GM10248 (cell line): ENCODE results near the gene LANCL1.

Experiments used
- CTCF ChIA-PET: fragments of 300-600 bp; sonication (Branson Sonifier 250); formaldehyde crosslinking; extraction: SDS; loops from one replicate; lab custom pipeline; 2021; ENCODE audit warnings: antibody characterized with exemption; lab: Yijun Ruan, JAX
- POLR2A ChIA-PET: fragments of 350-650 bp; sonication (Branson Sonifier 250); formaldehyde crosslinking; extraction: SDS; loops from one replicate; lab custom pipeline; 2020; ENCODE audit warnings: antibody characterized with exemption; lab: Yijun Ruan, JAX
- DNase-seq: peaks from one replicate; pipeline ENCODE4 v3.0.0; 2012; ENCODE audit errors: extremely low spot score
- CTCF ChIP-seq: IDR thresholded peaks from 2 replicates; pipeline ENCODE4 v1.5.1; 2012; ENCODE audit warnings: mild to moderate bottlenecking, low read depth; ENCODE audit errors: extremely low read depth, missing control alignments, control extremely low read depth

Gene LANCL1

GRCh38 chr2:210474776-210475175, 1.8 kb downstream of the LANCL1 start:
- no peak for DNase-seq
- POLR2A ChIA-PET, result no interaction called here
- CTCF ChIA-PET, result interaction anchor here (2.3 to 3.2 kb wide), 2 partner anchors 13 to 28 kb away, joined by 6 to 9 read pairs; no protein-coding TSS in a partner anchor
- no peak for TF ChIP-seq CTCF

- no peak for DNase-seq
- ChIA-PET CTCF (interaction anchor here (1.0 to 2.4 kb wide), 6 partner anchors 8 to 44 kb away, joined by 3 to 14 read pairs (median 4); no protein-coding TSS in a partner anchor), POLR2A (no interaction called here)
- no peak for TF ChIP-seq CTCF
Measured at GRCh38 chr2:210461401-210461800, 15.2 kb downstream of the LANCL1 start.

- ChIA-PET POLR2A (no interaction called here), CTCF (interaction anchor here (1.0 to 2.4 kb wide), 3 partner anchors 11 to 14 kb away, joined by 3 to 14 read pairs (median 6); no protein-coding TSS in a partner anchor)
- TF ChIP-seq CTCF, result no peak
- no peak for DNase-seq
Measured at GRCh38 chr2:210460322-210461227, 16.0 kb downstream of the LANCL1 start.

GRCh38 chr2:210459880-210460279, 16.7 kb downstream of the LANCL1 start:
- DNase-seq, result no peak
- ChIA-PET CTCF (interaction anchor here (2.4 kb wide), 1 partner anchor 11 kb away, joined by 14 read pairs; no protein-coding TSS in a partner anchor), POLR2A (no interaction called here)
- TF ChIP-seq CTCF, result no peak

GRCh38 chr2:210459407-210459806, 17.2 kb downstream of the LANCL1 start:
- TF ChIP-seq CTCF, result no peak
- ChIA-PET CTCF (no interaction called here), POLR2A (no interaction called here)
- DNase-seq, result no peak

- ChIA-PET CTCF (interaction anchor here (1.5 kb wide), 1 partner anchor 10 kb away, joined by 3 read pairs; no protein-coding TSS in a partner anchor), POLR2A (no interaction called here)
- TF ChIP-seq CTCF, result no peak
- no peak for DNase-seq
Measured at GRCh38 chr2:210458395-210458794, 18.2 kb downstream of the LANCL1 start.
